Hematopoietic multipotent progenitor cell (in vitro differentiated cells): ENCODE results near the gene MVB12B. TPM values are rescaled to one million over a fixed set of nuclear protein-coding genes. Genes with fewer than 3 reads are reported as not detected.

Experiments used
- DNase-seq, 3 donors: peaks; one replicate each; pipeline ENCODE4 v3.0.0-alpha.2; 2011 to 2015; ENCODE audit warnings: low read depth in 2 of 3, low spot score in 2 of 3
- total RNA-seq: library from RNA; depleted of rRNA; stranded (reverse); fragments of >200 nt; gene quantifications from one replicate; pipeline ENCODE4 v1.2.3, GENCODE V29; 2012

The MVB12B gene
- total RNA-seq, 1 donor = 8.9 TPM

GRCh38 chr9:126354887-126355770 is 28.5 kb downstream of the MVB12B start:
- no peak for DNase-seq

- DNase-seq = no peak
These were observed 30.4 kb downstream of the MVB12B start for GRCh38 chr9:126357074-126357473.

DNA sequence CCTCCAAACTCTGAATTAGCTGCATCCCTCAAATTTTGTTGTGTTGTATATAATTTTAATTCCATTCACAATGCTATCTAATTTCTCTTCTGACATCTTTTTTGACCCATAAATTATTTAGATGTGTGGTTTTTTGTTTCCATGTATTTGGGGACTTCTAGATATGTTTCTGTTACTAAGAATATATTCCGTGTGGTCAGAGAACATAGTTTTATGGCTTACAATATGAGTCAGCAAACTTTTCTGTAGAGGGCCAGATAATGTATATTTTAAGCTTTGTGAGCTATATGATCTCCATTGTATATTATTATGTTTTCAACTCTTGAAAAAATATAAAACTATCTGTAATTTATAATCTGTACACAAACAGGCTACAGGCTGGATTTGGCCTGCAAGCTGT is 33.4 kb downstream of the MVB12B start:
- DNase-seq = no peak

- no peak for DNase-seq
These were observed 35.2 kb downstream of the MVB12B start for GRCh38 chr9:126361810-126362238.

DNA sequence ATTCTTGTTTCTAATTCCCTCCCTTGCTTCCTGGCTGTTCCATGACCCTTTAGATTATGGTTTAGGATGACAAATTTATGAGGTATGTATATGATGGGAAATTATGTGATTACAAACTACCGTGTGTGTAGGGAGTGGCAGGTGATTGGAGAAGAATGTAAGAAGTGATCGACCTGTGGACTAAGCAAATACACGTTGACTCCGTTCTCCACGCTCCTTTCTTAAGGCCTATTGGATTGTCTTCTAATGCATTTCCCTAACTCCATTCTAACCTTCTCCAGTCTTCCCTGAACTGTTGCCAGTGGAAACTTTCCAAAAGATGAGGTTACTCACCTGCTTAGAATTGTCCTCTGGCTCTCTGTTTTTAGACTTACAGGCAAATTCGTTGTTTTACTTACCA is 36.6 kb downstream of the MVB12B start:
- DNase-seq = no peak

DNA sequence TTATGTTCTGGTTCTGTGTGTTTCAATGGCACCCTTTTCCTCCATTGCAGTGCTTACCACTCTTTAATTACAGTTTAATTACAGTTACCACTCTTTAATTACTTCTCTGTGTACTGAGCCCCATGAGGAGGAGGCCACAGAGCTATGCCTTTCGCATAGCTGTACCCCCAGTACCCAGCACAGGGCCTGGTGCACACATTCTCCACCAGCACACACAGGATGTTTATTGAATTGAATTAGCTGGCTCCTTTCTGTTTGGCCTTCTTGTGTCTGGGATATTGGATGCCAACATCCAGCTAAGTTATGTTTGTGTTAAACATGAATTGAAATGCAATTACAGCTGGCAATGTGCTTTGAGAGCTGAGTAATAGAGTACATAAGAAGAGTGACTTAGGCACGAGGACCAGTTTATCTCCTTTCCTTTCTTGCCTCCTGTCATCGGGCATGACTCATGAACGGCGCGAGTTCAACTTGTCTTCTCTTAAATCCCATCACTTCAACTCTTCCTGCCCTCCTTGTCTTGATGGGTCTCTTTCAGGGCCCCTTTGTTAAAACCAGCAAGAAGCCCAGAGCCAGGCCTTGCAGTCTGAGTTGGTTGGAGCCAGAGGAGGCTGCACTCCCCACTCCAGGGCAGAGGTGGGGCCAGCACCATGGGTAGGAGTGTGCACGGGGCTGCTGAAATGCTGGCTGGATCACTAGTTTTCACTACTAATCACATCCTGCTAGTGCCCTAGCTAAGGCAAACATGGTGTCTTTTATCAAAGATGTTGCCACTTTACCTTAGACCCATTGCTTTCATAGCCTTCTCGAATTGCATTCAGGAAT is 37.4 kb downstream of the MVB12B start:
- DNase-seq = no peak

- DNase-seq = no peak
These were observed 39.2 kb downstream of the MVB12B start for GRCh38 chr9:126365780-126366179.

DNA sequence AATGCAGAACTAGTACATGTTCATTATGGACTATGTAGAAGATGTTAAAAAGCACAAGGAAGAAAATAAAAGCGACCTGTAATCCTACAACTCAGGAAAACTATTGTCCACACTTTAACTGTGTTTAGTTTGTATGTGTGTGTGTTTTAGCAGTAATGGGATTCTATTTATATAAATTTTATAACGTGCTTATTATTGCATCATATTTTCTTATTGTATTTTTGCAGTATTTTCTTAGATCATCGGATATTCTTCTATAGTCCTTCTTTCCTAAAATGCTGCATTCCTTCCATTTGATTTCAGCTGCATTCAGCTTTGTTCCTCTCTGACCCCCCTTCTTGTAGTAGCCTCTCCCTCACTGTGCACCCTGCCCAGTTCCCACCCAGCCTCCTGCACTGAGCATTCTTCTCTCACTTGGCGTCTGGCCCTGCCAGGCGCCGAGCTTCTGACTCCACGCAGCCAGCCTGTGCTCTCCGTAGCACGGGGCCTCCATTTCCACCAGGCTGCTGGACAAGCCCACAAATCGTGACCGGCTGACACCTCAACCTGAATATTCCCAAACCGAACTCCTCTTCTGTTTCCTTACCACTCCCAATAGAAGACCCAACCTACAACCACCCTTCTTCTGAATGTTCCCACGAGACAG is 39.9 kb downstream of the MVB12B start:
- DNase-seq = no peak

- no peak for DNase-seq
These were observed 40.5 kb downstream of the MVB12B start for GRCh38 chr9:126367139-126367538.

DNA sequence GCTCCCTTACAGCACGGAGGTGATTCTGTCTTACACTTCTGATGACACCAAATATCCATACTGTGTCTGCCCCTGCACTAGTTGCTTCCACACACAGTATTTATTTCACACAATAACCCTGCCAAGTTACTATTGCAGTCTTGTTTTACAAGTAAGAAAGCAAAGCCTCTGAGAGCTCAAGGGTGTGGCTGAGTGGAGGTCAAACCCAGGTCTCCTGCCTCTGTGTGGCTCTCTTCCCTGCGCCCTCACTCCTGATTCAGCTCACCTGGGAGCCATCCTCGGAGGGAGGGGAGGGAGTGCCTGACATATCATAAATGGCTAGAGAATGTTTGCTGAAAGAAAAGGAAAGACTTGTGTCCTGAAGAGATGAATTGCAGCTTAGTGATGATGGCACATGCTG is 41.0 kb downstream of the MVB12B start:
- no peak for DNase-seq

- DNase-seq = no peak
These were observed 41.4 kb downstream of the MVB12B start for GRCh38 chr9:126368020-126368419.

GRCh38 chr9:126371007-126371870 is 44.6 kb downstream of the MVB12B start:
- DNase-seq = no peak

GRCh38 chr9:126372716-126373115 is 46.1 kb downstream of the MVB12B start:
- no peak for DNase-seq

DNA sequence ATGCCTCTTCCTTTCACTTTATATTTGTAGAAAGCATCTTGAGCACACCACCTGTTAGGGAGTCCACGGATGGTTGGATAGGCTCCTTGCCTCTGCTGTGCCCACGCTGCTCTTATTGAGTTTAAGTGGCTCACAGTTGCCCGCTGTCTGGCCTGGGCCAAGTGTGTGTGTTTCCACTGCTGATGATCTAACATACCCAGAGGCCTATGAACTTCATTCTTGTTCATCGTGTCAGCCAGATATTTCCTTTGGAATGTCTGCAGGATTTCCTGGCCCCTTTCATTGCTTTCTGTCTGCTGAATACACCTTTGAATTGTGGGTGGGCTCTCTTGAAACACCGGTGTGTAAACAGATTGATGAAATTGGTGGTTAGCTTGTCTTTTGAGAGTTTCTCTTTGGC is 46.6 kb downstream of the MVB12B start:
- no peak for DNase-seq

- no peak for DNase-seq
These were observed 47.7 kb downstream of the MVB12B start for GRCh38 chr9:126374366-126374781.

DNA sequence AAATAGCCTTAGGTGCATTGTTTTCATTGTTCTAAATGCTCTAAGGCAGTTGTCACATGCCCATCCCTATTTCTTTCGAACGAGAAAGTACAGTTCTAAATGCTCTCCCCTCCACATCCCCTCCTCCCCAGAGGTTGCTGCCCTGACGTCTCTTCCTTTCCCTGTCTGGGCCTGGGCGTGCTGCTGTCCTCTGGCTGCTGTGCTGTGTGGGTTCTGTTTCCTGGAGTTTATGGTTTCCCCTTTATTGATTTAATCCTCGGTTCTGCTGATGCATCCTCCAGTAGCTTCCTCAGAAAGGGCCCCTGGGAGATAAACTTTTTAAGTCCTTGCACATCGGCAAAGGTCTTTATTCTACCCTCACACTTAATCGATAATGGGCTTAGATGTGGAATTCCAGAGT is 48.8 kb downstream of the MVB12B start:
- DNase-seq = peak in 2 of 3 donors; percentile 49 to 64

DNA sequence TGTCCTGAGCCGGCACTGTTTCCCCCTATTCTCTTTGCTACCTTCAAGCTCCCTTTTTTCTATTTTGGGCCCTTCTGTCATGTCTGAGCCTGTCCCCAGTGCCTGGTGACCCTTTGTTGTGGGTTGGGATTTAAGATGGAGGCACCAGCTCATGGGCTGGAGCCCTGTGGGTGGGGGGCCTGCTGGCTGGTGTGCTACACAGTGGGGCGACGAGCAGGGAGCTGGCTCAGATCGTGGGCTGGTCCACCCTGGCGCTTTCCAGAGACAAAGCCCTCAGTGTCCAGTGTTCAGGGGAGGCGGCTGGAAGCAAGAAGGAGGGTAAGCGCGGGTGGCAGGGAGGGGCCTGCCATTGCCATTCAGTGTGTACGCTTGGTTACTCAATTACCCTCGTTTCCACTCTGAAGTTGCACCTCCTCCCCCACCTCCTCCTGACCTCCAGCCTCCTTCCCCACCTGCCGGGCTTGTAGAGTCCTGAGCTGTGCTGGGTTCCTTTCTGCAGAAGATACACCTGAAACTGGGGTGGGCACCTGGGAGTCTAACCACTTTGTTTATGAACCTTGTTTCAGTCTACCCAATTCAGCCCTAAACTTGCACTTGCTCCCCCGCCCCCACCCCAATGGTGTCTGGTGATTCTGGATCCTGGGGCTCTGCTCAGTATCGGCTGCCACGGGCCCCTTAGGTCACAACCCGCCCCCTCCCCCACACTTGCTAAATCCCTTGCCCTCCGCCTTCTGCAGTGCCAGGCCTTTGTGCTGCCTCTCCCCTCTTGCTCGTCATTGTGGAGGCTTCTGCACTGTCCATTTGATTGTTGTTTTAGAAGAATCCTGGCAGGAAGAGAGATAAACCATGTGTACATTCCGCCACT is 49.9 kb downstream of the MVB12B start:
- no peak for DNase-seq

GRCh38 chr9:126377176-126377509 is 50.5 kb downstream of the MVB12B start:
- DNase-seq = no peak

DNA sequence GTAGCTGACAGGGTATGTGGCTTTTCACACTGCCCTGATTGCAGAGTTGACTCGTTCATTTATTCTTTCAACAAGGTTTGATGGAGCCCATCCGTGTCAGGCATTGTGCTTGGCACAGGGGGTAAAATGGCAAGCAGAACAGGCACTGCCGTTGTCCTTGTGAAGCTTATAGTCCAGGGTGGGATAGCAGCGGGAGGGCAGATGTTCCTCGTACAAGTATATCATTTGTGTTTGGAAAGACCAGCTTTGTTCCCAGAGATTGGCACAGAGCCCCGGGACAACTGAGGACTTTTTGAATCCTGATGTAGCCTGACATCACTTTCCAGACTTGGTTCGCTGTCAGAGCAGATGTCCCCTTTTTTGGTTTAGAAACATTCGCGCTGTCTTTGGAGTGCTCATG is 50.9 kb downstream of the MVB12B start:
- DNase-seq = no peak
